GM19372 (cell line): Measurements from ENCODE around the gene SMARCA4.
"Not testable (repeated sequence)": the region's sequence is repeated elsewhere in the genome, so short reads cannot be mapped to it uniquely, and the experiment has no call there.

ENCODE experiments used
- ATAC-seq: cut with Tn5 transposase; IDR thresholded peaks from one replicate; pipeline ENCODE4 v1.9.1; 2021; ENCODE audit warnings: mild to moderate bottlenecking, low read depth, moderate library complexity; ENCODE audit not compliant: unreplicated experiment

Gene SMARCA4

DNA sequence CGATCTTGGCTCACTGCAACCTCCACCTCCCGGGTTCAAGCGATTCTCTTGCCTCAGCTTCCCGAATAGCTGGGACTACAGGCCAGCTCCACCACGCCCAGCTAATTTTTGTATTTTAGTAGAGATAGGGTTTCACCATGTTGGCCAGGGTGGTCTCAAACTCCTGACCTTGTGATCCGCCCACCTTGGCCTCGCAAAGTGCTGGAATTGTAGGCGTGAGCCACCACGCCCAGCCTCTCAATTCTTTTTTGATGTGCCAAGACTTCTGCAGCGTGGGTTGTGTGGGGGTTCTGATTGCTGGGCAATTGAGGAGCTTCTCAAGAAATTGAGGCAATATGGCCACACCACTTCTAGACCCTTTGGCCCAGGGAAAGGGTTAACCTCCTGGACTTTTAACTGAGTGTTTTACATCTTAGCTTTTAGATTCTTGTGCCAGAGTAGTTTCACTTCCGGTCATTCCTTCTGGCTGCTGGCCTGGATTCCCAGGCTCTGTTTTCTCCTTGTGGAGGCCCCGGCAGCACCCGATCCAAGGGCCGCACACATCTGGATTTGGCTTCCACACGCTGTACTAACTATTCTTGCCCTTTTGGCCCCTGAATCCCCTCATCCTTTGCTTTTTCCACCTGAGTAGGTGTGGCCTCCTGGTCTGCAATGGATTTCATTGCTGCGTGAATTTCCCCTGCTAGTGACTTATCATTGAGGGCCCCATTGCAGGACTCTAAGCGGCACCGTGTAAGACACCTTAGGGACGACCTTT is 14.7 kb downstream of the SMARCA4 start:
- no peak for ATAC-seq

DNA sequence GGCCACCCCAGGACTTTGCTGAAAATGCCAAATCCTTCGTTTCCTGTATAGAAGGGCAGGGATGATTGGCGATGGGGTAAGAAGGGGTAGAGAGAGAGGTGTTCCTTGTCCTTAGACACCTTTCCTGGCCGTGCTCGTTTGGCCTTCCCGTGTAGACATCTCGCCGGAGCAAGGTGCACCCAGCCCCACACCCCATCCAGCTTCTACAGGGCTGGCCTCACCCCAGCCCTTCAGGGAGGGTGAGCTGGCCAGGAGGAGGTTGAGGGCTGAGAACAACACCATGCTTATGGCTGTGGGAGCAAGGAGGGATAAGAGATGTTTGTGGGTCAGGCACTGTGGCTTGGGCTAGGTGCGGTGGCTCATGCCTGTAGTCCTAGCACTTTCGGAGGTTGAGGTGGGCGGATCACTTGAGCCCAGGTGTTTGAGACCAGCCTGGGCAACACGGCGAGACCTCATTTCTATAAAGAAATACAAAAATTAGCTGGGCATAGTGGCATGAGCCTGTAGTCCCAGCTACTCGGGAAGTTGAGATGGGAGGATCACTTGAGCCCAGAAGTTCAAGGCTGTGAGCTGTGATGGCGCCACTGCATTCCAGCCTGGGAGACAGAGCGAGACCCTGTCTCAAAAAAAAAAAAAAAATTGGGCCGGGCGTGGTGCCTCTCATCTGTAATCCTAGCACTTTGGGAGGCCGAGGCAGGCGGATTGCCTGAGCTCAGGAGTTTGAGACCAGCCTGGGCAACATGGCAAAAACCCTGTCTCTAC is 15.5 kb downstream of the SMARCA4 start:
- ATAC-seq, result no peak

DNA sequence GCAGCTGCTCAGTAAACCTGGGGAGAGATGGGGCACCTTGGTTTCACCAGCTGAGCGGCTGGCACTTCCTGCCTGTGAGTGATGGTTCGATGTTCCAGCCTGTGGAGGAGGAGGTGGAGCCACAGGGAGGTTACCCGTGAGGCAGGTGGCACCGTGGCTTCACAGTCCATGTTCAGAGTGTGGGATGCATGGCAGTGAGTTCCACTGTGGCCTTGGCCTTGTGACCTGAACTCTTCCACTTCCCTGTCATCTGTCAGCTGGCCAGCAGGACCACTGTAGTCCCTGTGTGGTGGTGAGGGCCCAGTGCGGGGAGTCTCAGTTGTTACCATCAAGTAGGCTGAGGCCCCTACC is 16.9 kb downstream of the SMARCA4 start:
- ATAC-seq, result no peak

- no peak for ATAC-seq
Observed at GRCh38 chr19:10979951-10980381, 19.1 kb downstream of the SMARCA4 start.

- no peak for ATAC-seq
Observed at GRCh38 chr19:10981252-10981895, 20.5 kb downstream of the SMARCA4 start.

DNA sequence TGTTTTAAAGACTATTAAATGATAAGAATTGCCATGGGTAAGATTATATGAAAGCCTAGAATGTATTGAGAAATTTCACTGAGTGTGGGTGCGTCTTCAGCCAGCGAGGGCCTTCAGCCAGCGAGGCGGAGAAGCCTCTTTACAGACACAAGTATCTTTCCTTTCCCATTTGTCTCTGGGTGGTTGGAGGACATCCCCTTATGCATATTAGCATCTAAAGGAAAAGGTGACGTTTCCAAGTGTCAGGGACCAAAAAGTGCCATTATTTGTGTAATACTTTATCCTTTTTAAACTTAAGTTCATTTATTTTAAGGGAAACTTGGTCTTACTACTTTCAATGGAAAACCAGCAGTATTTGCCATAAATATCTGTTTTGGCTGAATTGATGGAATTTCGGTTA is 22.2 kb downstream of the SMARCA4 start:
- no peak for ATAC-seq

DNA sequence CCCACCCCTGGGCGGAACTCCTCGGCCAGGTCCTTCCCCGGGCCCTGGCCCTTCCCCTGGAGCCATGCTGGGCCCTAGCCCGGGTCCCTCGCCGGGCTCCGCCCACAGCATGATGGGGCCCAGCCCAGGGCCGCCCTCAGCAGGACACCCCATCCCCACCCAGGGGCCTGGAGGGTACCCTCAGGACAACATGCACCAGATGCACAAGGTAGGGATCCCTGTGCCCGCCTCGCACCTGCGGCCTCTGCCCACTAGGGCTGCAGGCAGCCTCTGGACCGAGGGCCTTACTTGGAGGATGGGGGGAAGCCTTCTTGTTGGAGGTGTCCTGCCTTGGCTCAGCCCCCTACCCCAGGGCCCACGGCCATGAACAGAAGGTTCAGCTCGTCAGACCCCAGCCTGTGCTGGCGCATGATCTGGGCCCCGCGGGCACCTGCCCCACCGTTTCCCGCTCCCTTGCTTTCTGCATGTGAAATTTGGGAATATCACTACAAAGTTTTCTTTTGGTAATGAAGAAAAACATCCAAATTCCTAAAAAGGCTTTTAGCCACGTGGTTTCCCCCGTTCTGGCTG is 23.4 kb downstream of the SMARCA4 start:
- no peak for ATAC-seq

DNA sequence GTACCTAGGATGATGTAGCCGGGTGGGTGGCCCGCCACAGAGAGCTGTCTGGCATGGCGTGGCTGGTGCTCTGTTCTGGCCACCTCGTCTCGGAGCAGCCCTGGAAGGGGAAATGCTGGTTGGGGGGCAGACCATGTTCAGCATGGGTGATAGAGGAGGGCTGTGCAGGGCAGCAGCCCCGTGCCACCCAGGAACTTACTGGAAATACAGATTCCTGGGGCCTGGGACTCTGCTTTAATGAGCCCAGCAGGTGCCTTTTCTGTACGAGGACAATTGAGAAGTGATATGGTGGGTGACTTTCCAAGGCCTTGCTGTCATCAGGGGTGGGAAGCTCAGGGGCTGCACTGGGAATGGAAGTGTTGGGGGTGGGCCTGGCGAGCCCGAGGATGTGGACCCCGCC is 24.7 kb downstream of the SMARCA4 start:
- no peak for ATAC-seq

- no peak for ATAC-seq
Observed at GRCh38 chr19:10986301-10987127, 25.7 kb downstream of the SMARCA4 start.

GRCh38 chr19:10987571-10988297 is 26.9 kb downstream of the SMARCA4 start:
- ATAC-seq, result no peak

GRCh38 chr19:10988380-10988779 is 27.6 kb downstream of the SMARCA4 start:
- ATAC-seq, result no peak

- ATAC-seq, result no peak
Observed at GRCh38 chr19:10988921-10989320, 28.1 kb downstream of the SMARCA4 start.

GRCh38 chr19:10991076-10991475 is 30.2 kb downstream of the SMARCA4 start:
- ATAC-seq, result no peak

GRCh38 chr19:10991521-10992081 is 30.8 kb downstream of the SMARCA4 start:
- no peak for ATAC-seq

GRCh38 chr19:10992174-10992573 is 31.3 kb downstream of the SMARCA4 start:
- not testable (repeated sequence) for ATAC-seq

DNA sequence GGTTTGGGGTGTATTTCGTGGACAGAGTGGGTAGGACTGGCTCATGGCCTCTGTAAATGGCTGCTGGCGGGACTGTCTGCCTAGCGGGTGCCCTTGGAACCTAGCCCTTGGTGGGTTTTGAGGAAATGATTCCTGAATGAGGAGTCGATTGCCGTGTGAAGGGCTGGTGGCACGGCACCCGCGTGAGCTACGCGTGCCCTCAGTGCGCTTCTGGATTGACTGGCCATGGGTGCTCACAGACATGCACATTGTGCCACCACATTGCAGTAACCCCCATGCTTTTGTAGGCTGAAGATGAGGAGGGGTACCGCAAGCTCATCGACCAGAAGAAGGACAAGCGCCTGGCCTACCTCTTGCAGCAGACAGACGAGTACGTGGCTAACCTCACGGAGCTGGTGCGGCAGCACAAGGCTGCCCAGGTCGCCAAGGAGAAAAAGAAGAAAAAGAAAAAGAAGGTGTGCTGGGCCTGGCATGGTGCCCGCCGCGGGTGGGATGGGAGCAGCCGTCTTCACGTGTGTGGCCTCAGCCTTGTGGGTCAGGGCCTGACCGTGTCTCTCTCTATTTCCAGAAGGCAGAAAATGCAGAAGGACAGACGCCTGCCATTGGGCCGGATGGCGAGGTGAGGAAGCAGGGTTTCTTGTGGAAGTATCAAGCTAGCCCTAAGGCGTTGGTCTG is 35.2 kb downstream of the SMARCA4 start:
- no peak for ATAC-seq

GRCh38 chr19:10998045-10998533 is 37.3 kb downstream of the SMARCA4 start:
- no peak for ATAC-seq

DNA sequence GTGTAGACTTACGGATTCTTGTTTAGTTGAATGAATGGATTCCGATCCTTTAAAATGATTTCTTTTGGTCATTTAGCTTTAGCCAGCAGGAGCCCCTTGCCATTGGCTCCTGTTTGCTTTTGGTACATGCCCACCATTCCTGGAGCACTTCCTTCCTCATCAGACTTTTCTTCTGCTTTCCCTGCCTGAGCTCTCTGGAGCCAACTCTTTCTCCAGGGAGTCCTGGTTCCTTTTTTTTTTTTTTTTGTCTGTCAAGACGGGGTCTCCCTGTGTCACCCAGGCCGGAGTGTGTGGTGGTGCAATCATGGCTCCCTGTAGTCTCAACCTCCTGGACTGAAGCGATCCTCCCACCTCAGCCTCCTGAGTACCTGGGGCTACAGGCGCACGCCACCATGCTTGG is 37.8 kb downstream of the SMARCA4 start:
- ATAC-seq, result no peak

GRCh38 chr19:11005521-11005920 is 44.7 kb downstream of the SMARCA4 start:
- no peak for ATAC-seq
